H1 (cell line): Measurements from ENCODE around the gene SEL1L2. TPM values are rescaled to one million over a fixed set of nuclear protein-coding genes. Genes with fewer than 3 reads are reported as not detected.

Experiments
- ATF3 ChIP-seq: IDR thresholded peaks from 2 replicates; pipeline ENCODE4 v1.6.1; 2011; ENCODE audit warnings: low read depth, mild to moderate bottlenecking, low read length; ENCODE audit not compliant: insufficient read depth
- BRCA1 ChIP-seq: IDR thresholded peaks from 2 replicates; pipeline ENCODE4 v1.6.1; 2012; ENCODE audit warnings: low read depth, low read length, improper control_type of control experiment
- CBX8 ChIP-seq: fragments of 300-800, 300-1000 bp; sonication (generic); IDR thresholded peaks from 2 replicates; pipeline ENCODE4 v1.7.1; 2016; ENCODE audit warnings: low read depth, low read length, borderline replicate concordance
- CHD1 ChIP-seq: IDR thresholded peaks from 2 replicates; pipeline ENCODE4 v1.6.1; 2012; ENCODE audit warnings: low read depth, low read length, improper control_type of control experiment
- CHD7 ChIP-seq: fragments of 300-600 bp; sonication (generic); IDR thresholded peaks from 2 replicates; pipeline ENCODE4 v1.7.1; 2012; ENCODE audit warnings: low read length, moderate library complexity, mild to moderate bottlenecking, inconsistent platforms; ENCODE audit not compliant: insufficient replicate concordance
- EGR1 ChIP-seq: IDR thresholded peaks from 2 replicates; pipeline ENCODE4 v1.6.1; 2011; ENCODE audit warnings: low read depth, low read length, borderline replicate concordance
- HDAC2 ChIP-seq, 2 experiments: fragments of 300-600 bp in 1 of 2; sonication (generic) in 1 of 2; IDR thresholded peaks; 2 replicates each; pipeline ENCODE4 v1.6.1; 2011 to 2012; ENCODE audit warnings: low read depth in 2 of 2, low read length in 2 of 2, mild to moderate bottlenecking in 2 of 2, moderate library complexity in 2 of 2, borderline replicate concordance in 1 of 2, inconsistent platforms in 1 of 2
- RFX5 ChIP-seq: IDR thresholded peaks from 2 replicates; pipeline ENCODE4 v1.6.1; 2011; ENCODE audit warnings: low read depth, low read length, improper control_type of control experiment, borderline replicate concordance
- SAP30 ChIP-seq: fragments of 300-600 bp; sonication (generic); IDR thresholded peaks from 2 replicates; pipeline ENCODE4 v1.7.1; 2012; ENCODE audit warnings: low read length, moderate library complexity, mild to moderate bottlenecking, inconsistent platforms; ENCODE audit not compliant: insufficient read depth, insufficient replicate concordance
- SRF ChIP-seq: IDR thresholded peaks from 2 replicates; pipeline ENCODE4 v1.6.1; 2011; ENCODE audit warnings: mild to moderate bottlenecking, low read depth, low read length, moderate library complexity
- TEAD4 ChIP-seq: IDR thresholded peaks from 2 replicates; pipeline ENCODE4 v1.6.1; 2012; ENCODE audit warnings: low read depth, low read length, inconsistent platforms, mixed read lengths
- polyA plus RNA-seq, 7 experiments: library from polyadenylated mRNA; depleted of rRNA in 3 of 7; stranded (reverse) in 5 of 7; unstranded in 2 of 7; fragments of >200 nt in 5 of 7; fragments of 200-250 nt in 2 of 7; gene quantifications; 1 replicate in 5 of 7; 2 replicates in 1 of 7; 4 replicates in 1 of 7; pipeline versions ENCODE4 v1.2.1 to v1.2.3, GENCODE V29; 2011 to 2013; ENCODE audit warnings: missing spikeins in 2 of 7, mixed read lengths in 2 of 7
- total RNA-seq: library from RNA; stranded (reverse); fragmentation: NEBNext Ultra II Directional; extraction: Animal tissue kit (Norgen Biotek cat#: 25700); gene quantifications from 2 replicates; pipeline ENCODE4 v1.2.1, GENCODE V29; 2021

SEL1L2 gene
- total and polyA plus RNA-seq, 2 of the 8 experiments (the other 6 are each of a cell fraction or from before 2014, with no cell fraction given), result not detected

GRCh38 chr20:13862245-13862644 lies 128.2 kb downstream of the SEL1L2 start (continued):
- no peak for TF ChIP-seq CHD7
- no peak for TF ChIP-seq CBX8
- no peak for TF ChIP-seq RFX5
- no peak for TF ChIP-seq CHD1
- no peak for TF ChIP-seq TEAD4
- no peak for TF ChIP-seq SAP30
- TF ChIP-seq EGR1, result no peak
- no peak for TF ChIP-seq SRF
- no peak for TF ChIP-seq ATF3
- no peak for TF ChIP-seq HDAC2 (IDR thresholded peaks at IDR 0.05; ENCODE audit: borderline replicate concordance in 1 of 2, low read depth in 2 of 2, low read length in 2 of 2)
- no peak for TF ChIP-seq BRCA1
